ENCODE data around the gene SMIM35.
"Not testable (repeated sequence)": the region's sequence is repeated elsewhere in the genome, so short reads cannot be mapped to it uniquely, and the experiment has no call there.

The SMIM35 gene

GRCh38 chr11:118033443-118033842 is 53.3 kb downstream of the SMIM35 start:
- no peak for DNase-seq

- no peak for DNase-seq
Observed at GRCh38 chr11:118028626-118029025, 58.1 kb downstream of the SMIM35 start.

- DNase-seq, result no peak
Observed at GRCh38 chr11:118027694-118028093, 59.1 kb downstream of the SMIM35 start.

GRCh38 chr11:118021146-118021545 is 65.6 kb downstream of the SMIM35 start:
- no peak for DNase-seq

GRCh38 chr11:118018401-118018800 is 68.4 kb downstream of the SMIM35 start:
- no peak for DNase-seq

GRCh38 chr11:118017631-118018315 is 69.0 kb downstream of the SMIM35 start:
- no peak for DNase-seq

GRCh38 chr11:118017111-118017510 is 69.7 kb downstream of the SMIM35 start:
- DNase-seq, result no peak

- DNase-seq, result no peak
Observed at GRCh38 chr11:118016104-118016503, 70.7 kb downstream of the SMIM35 start.

- no peak for DNase-seq
Observed at GRCh38 chr11:118015385-118015841, 71.3 kb downstream of the SMIM35 start.

- DNase-seq, result no peak
Observed at GRCh38 chr11:118014022-118014421, 72.7 kb downstream of the SMIM35 start.

GRCh38 chr11:118012083-118012669 is 74.6 kb downstream of the SMIM35 start:
- DNase-seq, result no peak

- DNase-seq, result no peak
Observed at GRCh38 chr11:118010738-118011461, 75.9 kb downstream of the SMIM35 start.

GRCh38 chr11:118009864-118010737 is 76.7 kb downstream of the SMIM35 start:
- no peak for DNase-seq

GRCh38 chr11:118008271-118008911 is 78.4 kb downstream of the SMIM35 start:
- DNase-seq, result no peak

- DNase-seq, result not testable (repeated sequence)
Observed at GRCh38 chr11:118007563-118008270, 79.0 kb downstream of the SMIM35 start.

- DNase-seq, result no peak
Observed at GRCh38 chr11:118007040-118007439, 79.7 kb downstream of the SMIM35 start.

GRCh38 chr11:118006153-118006534 is 80.6 kb downstream of the SMIM35 start:
- DNase-seq, result no peak

GRCh38 chr11:118005224-118006152 is 81.3 kb downstream of the SMIM35 start:
- DNase-seq, result no peak

GRCh38 chr11:118004543-118005223 is 82.1 kb downstream of the SMIM35 start:
- DNase-seq, result no peak

- DNase-seq, result no peak
Observed at GRCh38 chr11:118003456-118003855, 83.3 kb downstream of the SMIM35 start.
